Liver (tissue), 9 donors: ENCODE results near the gene CAMKMT. TPM values are rescaled to one million over a fixed set of nuclear protein-coding genes. Genes with fewer than 3 reads are reported as not detected.

Experiments used
- DNase-seq: peaks from one replicate; pipeline ENCODE4 v3.0.0-alpha.2; 2017; ENCODE audit warnings: low spot score
- H3K27ac ChIP-seq, 2 donors: one replicate each; pipeline ENCODE4 v1.7.0; 2013; ENCODE audit warnings: inconsistent platforms in 2 of 2, low read length in 2 of 2, control low read depth in 1 of 2, low read depth in 1 of 2, mild to moderate bottlenecking in 1 of 2
- H3K27me3 ChIP-seq, 4 donors: one replicate each; pipeline versions ENCODE4 v1.6.1 to v1.7.0; 2013; ENCODE audit warnings: low read length in 3 of 4, inconsistent platforms in 1 of 4, mild to moderate bottlenecking in 1 of 4, moderate library complexity in 1 of 4; ENCODE audit not compliant: control insufficient read depth in 4 of 4, insufficient read depth in 4 of 4
- H3K36me3 ChIP-seq, 4 donors: one replicate each; pipeline versions ENCODE4 v1.6.1 to v1.7.0; 2013; ENCODE audit warnings: low read length in 3 of 4, mild to moderate bottlenecking in 3 of 4, low read depth in 1 of 4, moderate library complexity in 1 of 4; ENCODE audit not compliant: control insufficient read depth in 4 of 4, insufficient read depth in 3 of 4
- H3K4me1 ChIP-seq, 4 donors: one replicate each; pipeline versions ENCODE4 v1.6.1 to v1.7.0; 2013; ENCODE audit warnings: low read length in 3 of 4, mild to moderate bottlenecking in 3 of 4, moderate library complexity in 1 of 4; ENCODE audit not compliant: control insufficient read depth in 4 of 4, insufficient read depth in 4 of 4
- H3K4me3 ChIP-seq, 3 donors: one replicate each; pipeline versions ENCODE4 v1.6.1 to v1.7.0; 2013; ENCODE audit warnings: low read length in 3 of 3, control low read depth in 1 of 3, low read depth in 1 of 3, mild to moderate bottlenecking in 1 of 3
- H3K9ac ChIP-seq, 2 donors: one replicate each; pipeline ENCODE4 v1.7.0; 2013; ENCODE audit warnings: low read length in 2 of 2, mild to moderate bottlenecking in 2 of 2, moderate library complexity in 2 of 2, control low read depth in 1 of 2, low read depth in 1 of 2
- H3K9me3 ChIP-seq, 4 donors: one replicate each; pipeline versions ENCODE4 v1.6.1 to v1.7.0; 2013; ENCODE audit warnings: low read length in 3 of 4; ENCODE audit not compliant: control insufficient read depth in 4 of 4
- EGR1 ChIP-seq, 2 donors: IDR thresholded peaks; 2 replicates each; pipeline ENCODE4 v1.6.1; 2016 to 2018; ENCODE audit warnings: antibody characterized with exemption in 2 of 2, low read depth in 2 of 2
- FOXA1 ChIP-seq: IDR thresholded peaks from 2 replicates; pipeline ENCODE4 v1.6.1; 2016; ENCODE audit warnings: antibody characterized with exemption
- FOXA2 ChIP-seq: IDR thresholded peaks from 2 replicates; pipeline ENCODE4 v1.6.1; 2016; ENCODE audit warnings: antibody characterized with exemption
- GABPA ChIP-seq, 2 donors: IDR thresholded peaks in 1 of 2; conservative IDR thresholded peaks in 1 of 2; 2 replicates each; pipeline ENCODE4 v1.6.1; 2016; ENCODE audit warnings: antibody characterized with exemption in 2 of 2, mild to moderate bottlenecking in 1 of 2, moderate library complexity in 1 of 2
- HNF4A ChIP-seq, 2 donors: conservative IDR thresholded peaks; 2 replicates each; pipeline ENCODE4 v1.6.1; 2016; ENCODE audit warnings: antibody characterized with exemption in 2 of 2, mild to moderate bottlenecking in 2 of 2
- HNF4G ChIP-seq: IDR thresholded peaks from 2 replicates; pipeline ENCODE4 v1.6.1; 2016; ENCODE audit warnings: antibody characterized with exemption
- JUND ChIP-seq, 2 donors: IDR thresholded peaks; 2 replicates each; pipeline ENCODE4 v1.6.1; 2016; ENCODE audit warnings: antibody characterized with exemption in 2 of 2
- NR2F2 ChIP-seq: IDR thresholded peaks from 2 replicates; pipeline ENCODE4 v1.6.1; 2016; ENCODE audit warnings: antibody characterized with exemption
- RAD21 ChIP-seq, 2 donors: IDR thresholded peaks; 2 replicates each; pipeline ENCODE4 v1.6.1; 2016; ENCODE audit warnings: antibody characterized with exemption in 2 of 2, mild to moderate bottlenecking in 2 of 2
- RXRA ChIP-seq, 2 donors: IDR thresholded peaks; 2 replicates each; pipeline ENCODE4 v1.6.1; 2017 to 2018; ENCODE audit warnings: antibody characterized with exemption in 2 of 2, mild to moderate bottlenecking in 1 of 2
- SP1 ChIP-seq: IDR thresholded peaks from 2 replicates; pipeline ENCODE4 v1.6.1; 2018; ENCODE audit warnings: antibody characterized with exemption, mild to moderate bottlenecking
- TAF1 ChIP-seq: conservative IDR thresholded peaks from 2 replicates; pipeline ENCODE4 v1.6.1; 2016; ENCODE audit warnings: antibody characterized with exemption, mild to moderate bottlenecking
- YY1 ChIP-seq: IDR thresholded peaks from 2 replicates; pipeline ENCODE4 v1.6.1; 2016; ENCODE audit warnings: antibody characterized with exemption, mild to moderate bottlenecking
- WGBS: extraction: QIAGEN DNeasy Blood & Tissue Kit; methylation state at CpG from one replicate; pipeline ENCODE4 v1.1.7; 2013; 5-methylcytosine and 5-hydroxymethylcytosine counted together
- polyA plus RNA-seq, 2 donors: library from polyadenylated mRNA; stranded (reverse) in 1 of 2; unstranded in 1 of 2; fragments of 200-250 nt in 1 of 2; fragments of >200 nt in 1 of 2; fragmentation: Nextera tagmentation in 1 of 2; extraction: Ambion mirVana in 1 of 2; gene quantifications; one replicate each; pipeline versions ENCODE4 v1.2.1 to v1.2.3, GENCODE V29; 2013 to 2015
- total RNA-seq, 2 donors: library from RNA; depleted of rRNA; stranded (reverse); fragments of >200 nt; gene quantifications; one replicate each; pipeline ENCODE4 v1.2.3, GENCODE V29; 2014
- TF ChIP-seq, protein P1 (sequence below): IDR thresholded peaks from 2 replicates; pipeline ENCODE4 v1.6.1; 2016; ENCODE audit warnings: antibody characterized with exemption, mild to moderate bottlenecking
- TF ChIP-seq, protein P2 (sequence below): IDR thresholded peaks from 2 replicates; pipeline ENCODE4 v1.6.1; 2016; ENCODE audit warnings: antibody characterized with exemption
- TF ChIP-seq, protein P3 (sequence below): fragments of 150-350 bp; IDR thresholded peaks from 2 replicates; pipeline ENCODE4 v1.5.1; 2017; ENCODE audit warnings: improper control_type of control experiment, low read depth, low read length; ENCODE audit not compliant: missing input control
- TF ChIP-seq, protein P4 (sequence below): IDR thresholded peaks from 2 replicates; pipeline ENCODE4 v1.6.1; 2016; ENCODE audit warnings: antibody characterized with exemption
- TF ChIP-seq, protein P5 (sequence below): IDR thresholded peaks from 2 replicates; pipeline ENCODE4 v1.6.1; 2016; ENCODE audit warnings: antibody characterized with exemption
- donor health status: healthy.
- donor health status: healthy.
- donor health status: healthy.
- donor health status: healthy.
- donor health status: healthy.

CAMKMT gene
- total and polyA plus RNA-seq, 4 donors = 1.5 to 12.7 (median 7.1) TPM

DNA sequence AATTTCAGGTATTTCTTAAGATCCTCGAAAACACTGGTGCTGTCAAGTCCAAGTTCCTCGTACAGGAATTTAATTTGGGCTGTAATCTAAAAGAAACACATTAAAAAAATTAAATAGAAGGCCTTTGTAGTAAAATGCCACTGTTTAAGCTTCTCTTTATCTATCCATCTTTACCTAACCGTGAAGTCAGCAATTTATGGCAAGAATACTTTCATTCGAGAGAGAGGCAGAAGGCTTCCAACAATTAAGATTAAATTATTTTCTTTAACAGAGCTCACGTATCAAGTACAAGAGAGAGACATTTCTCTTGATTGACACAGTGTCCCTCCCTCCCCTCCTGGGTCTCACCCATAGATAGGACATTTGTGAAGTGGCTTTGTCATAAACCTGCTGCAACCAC lies 40.4 kb upstream of the CAMKMT start (continued):
- TF ChIP-seq, protein P1, sequence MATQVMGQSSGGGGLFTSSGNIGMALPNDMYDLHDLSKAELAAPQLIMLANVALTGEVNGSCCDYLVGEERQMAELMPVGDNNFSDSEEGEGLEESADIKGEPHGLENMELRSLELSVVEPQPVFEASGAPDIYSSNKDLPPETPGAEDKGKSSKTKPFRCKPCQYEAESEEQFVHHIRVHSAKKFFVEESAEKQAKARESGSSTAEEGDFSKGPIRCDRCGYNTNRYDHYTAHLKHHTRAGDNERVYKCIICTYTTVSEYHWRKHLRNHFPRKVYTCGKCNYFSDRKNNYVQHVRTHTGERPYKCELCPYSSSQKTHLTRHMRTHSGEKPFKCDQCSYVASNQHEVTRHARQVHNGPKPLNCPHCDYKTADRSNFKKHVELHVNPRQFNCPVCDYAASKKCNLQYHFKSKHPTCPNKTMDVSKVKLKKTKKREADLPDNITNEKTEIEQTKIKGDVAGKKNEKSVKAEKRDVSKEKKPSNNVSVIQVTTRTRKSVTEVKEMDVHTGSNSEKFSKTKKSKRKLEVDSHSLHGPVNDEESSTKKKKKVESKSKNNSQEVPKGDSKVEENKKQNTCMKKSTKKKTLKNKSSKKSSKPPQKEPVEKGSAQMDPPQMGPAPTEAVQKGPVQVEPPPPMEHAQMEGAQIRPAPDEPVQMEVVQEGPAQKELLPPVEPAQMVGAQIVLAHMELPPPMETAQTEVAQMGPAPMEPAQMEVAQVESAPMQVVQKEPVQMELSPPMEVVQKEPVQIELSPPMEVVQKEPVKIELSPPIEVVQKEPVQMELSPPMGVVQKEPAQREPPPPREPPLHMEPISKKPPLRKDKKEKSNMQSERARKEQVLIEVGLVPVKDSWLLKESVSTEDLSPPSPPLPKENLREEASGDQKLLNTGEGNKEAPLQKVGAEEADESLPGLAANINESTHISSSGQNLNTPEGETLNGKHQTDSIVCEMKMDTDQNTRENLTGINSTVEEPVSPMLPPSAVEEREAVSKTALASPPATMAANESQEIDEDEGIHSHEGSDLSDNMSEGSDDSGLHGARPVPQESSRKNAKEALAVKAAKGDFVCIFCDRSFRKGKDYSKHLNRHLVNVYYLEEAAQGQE = no peak
- TF ChIP-seq YY1 (no peak), SP1 (no peak)

DNA sequence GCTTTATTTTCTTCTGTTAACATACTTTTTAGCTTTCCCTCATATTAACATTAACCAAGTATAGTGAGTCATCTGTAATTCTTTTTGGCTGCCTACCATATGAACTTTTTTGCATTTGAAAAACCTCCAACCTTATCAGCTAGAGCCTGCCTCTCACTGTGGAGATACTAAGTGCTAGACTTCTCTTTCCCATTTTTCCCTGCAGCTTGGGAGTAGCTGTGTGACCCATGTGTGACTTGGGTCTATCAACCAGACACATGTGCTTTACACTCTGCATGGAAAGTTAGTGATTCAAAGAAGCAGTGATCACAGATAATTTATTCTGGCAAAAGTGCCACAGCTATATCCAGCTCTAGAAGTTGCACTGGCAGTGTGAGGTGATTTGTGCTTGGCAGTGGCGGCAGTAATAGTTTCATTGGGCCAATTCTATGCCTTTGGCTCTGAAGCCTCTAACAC lies 36.7 kb upstream of the CAMKMT start:
- peaks cover 3 to 47% (median 45%) of the 10 kb centered on the region in 4 donors for H3K36me3 ChIP-seq
- TF ChIP-seq RAD21 (IDR thresholded peaks at IDR 0.05) = peak in 1 of 2 donors; percentile 31
- peak; percentile 42 to 55 for TF ChIP-seq JUND (IDR thresholded peaks at IDR 0.05)
- TF ChIP-seq, protein P2, sequence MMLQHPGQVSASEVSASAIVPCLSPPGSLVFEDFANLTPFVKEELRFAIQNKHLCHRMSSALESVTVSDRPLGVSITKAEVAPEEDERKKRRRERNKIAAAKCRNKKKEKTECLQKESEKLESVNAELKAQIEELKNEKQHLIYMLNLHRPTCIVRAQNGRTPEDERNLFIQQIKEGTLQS = no peak
- no peak overlapping the region for H3K9ac ChIP-seq
- no peaks in the 10 kb centered on the region for H3K9me3 ChIP-seq
- no peak overlapping the region for H3K27ac ChIP-seq
- 95% methylated on average over 1 of the region's 1 CpG for WGBS
- H3K27me3 ChIP-seq = no peaks in the 10 kb centered on the region
- H3K4me3 ChIP-seq = no peak overlapping the region
- DNase-seq = no peak
- H3K4me1 ChIP-seq = no peaks in the 10 kb centered on the region

DNA sequence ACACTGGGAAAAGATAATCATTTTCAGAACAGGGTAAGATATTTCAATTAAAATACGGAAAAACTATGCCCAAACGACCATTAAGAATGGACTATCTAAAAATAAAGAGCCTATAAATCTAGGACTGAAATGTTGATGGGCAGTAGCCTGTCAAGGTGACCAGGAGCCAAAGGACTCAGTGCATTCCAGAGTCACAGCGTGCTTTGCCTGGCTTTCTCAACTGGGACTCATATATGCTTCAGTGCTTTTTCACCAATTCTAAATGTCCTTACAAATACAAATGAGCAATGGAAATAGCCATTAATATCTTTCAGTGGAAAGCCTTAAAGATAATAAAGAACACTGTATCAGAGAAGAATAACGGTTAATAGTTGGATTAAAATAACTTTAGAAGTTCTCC lies 35.9 kb upstream of the CAMKMT start:
- Histone ChIP-seq H3K4me1 (no peaks in the 10 kb centered on the region), H3K36me3 (peaks cover 2 to 43% (median 38%) of the 10 kb centered on the region in 4 donors), H3K27me3 (no peaks in the 10 kb centered on the region), H3K27ac (no peak overlapping the region), H3K9ac (no peak overlapping the region), H3K9me3 (no peaks in the 10 kb centered on the region), H3K4me3 (no peak overlapping the region)
- DNase-seq = no peak
- WGBS = 95% methylated on average over 4 of the region's 4 CpGs
- TF ChIP-seq YY1 = no peak
- no peak for TF ChIP-seq FOXA1
- no peak for TF ChIP-seq HNF4A (conservative IDR thresholded peaks at IDR 0.05)
- TF ChIP-seq, protein P3, sequence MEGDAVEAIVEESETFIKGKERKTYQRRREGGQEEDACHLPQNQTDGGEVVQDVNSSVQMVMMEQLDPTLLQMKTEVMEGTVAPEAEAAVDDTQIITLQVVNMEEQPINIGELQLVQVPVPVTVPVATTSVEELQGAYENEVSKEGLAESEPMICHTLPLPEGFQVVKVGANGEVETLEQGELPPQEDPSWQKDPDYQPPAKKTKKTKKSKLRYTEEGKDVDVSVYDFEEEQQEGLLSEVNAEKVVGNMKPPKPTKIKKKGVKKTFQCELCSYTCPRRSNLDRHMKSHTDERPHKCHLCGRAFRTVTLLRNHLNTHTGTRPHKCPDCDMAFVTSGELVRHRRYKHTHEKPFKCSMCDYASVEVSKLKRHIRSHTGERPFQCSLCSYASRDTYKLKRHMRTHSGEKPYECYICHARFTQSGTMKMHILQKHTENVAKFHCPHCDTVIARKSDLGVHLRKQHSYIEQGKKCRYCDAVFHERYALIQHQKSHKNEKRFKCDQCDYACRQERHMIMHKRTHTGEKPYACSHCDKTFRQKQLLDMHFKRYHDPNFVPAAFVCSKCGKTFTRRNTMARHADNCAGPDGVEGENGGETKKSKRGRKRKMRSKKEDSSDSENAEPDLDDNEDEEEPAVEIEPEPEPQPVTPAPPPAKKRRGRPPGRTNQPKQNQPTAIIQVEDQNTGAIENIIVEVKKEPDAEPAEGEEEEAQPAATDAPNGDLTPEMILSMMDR = no peak
- TF ChIP-seq, protein P2 = no peak
- TF ChIP-seq RXRA (IDR thresholded peaks at IDR 0.05) = no peak
- TF ChIP-seq, protein P4, sequence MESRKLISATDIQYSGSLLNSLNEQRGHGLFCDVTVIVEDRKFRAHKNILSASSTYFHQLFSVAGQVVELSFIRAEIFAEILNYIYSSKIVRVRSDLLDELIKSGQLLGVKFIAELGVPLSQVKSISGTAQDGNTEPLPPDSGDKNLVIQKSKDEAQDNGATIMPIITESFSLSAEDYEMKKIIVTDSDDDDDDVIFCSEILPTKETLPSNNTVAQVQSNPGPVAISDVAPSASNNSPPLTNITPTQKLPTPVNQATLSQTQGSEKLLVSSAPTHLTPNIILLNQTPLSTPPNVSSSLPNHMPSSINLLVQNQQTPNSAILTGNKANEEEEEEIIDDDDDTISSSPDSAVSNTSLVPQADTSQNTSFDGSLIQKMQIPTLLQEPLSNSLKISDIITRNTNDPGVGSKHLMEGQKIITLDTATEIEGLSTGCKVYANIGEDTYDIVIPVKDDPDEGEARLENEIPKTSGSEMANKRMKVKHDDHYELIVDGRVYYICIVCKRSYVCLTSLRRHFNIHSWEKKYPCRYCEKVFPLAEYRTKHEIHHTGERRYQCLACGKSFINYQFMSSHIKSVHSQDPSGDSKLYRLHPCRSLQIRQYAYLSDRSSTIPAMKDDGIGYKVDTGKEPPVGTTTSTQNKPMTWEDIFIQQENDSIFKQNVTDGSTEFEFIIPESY = no peak
- no peak for TF ChIP-seq NR2F2
- TF ChIP-seq, protein P5, sequence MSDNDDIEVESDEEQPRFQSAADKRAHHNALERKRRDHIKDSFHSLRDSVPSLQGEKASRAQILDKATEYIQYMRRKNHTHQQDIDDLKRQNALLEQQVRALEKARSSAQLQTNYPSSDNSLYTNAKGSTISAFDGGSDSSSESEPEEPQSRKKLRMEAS = no peak
- TF ChIP-seq, protein P1 = no peak
- no peak for TF ChIP-seq GABPA (IDR thresholded peaks at IDR 0.05 in 1 of 2, conservative IDR thresholded peaks at IDR 0.05 in 1 of 2)
- no peak for TF ChIP-seq SP1
- no peak for TF ChIP-seq TAF1
- TF ChIP-seq JUND (IDR thresholded peaks at IDR 0.05) = no peak
- no peak for TF ChIP-seq FOXA2
- TF ChIP-seq RAD21 (IDR thresholded peaks at IDR 0.05) = no peak
- no peak for TF ChIP-seq EGR1 (IDR thresholded peaks at IDR 0.05; ENCODE audit: low read depth in 2 of 2)
- no peak for TF ChIP-seq HNF4G
